DND-41 (cell line): ENCODE results near the gene PGBD2.

Source experiments
- ATAC-seq: fragments of 200-7000 bp; cut with Tn5 transposase; 3 replicates; pipeline ENCODE4 v1.9.1; 2021; ENCODE audit warnings: low read depth; ENCODE audit not compliant: insufficient read depth
- DNase-seq: peaks from one replicate; pipeline ENCODE4 v3.0.0-alpha.2; 2020
- H2AFZ ChIP-seq: 2 replicates; pipeline ENCODE4 v1.6.0; 2012; ENCODE audit warnings: low read depth, low read length
- H3K27ac ChIP-seq: 2 replicates; pipeline ENCODE4 v1.5.1; 2012; ENCODE audit warnings: low read length, inconsistent platforms
- H3K27me3 ChIP-seq: fragments of 200-600 bp; sonication (generic); 2 replicates; pipeline ENCODE4 v1.6.0; 2012; ENCODE audit warnings: low read length, mild to moderate bottlenecking, inconsistent platforms; ENCODE audit not compliant: insufficient read depth, poor library complexity
- H3K36me3 ChIP-seq: 2 replicates; pipeline ENCODE4 v1.5.1; 2012; ENCODE audit warnings: low read length, inconsistent platforms; ENCODE audit not compliant: insufficient read depth
- H3K4me1 ChIP-seq: 2 replicates; pipeline ENCODE4 v1.5.1; 2012; ENCODE audit warnings: mild to moderate bottlenecking, low read length; ENCODE audit not compliant: insufficient read depth
- H3K4me2 ChIP-seq: 2 replicates; pipeline ENCODE4 v1.6.0; 2012; ENCODE audit warnings: mild to moderate bottlenecking, moderate library complexity, low read length, inconsistent platforms; ENCODE audit not compliant: insufficient read depth
- H3K4me3 ChIP-seq, 2 experiments: fragments of 200-600 bp in 1 of 2; shearing (Covaris generic) in 1 of 2; 2 replicates each; pipeline ENCODE4 v1.5.1; 2012 to 2016; ENCODE audit warnings: inconsistent platforms in 2 of 2, low read length in 2 of 2, mild to moderate bottlenecking in 2 of 2, low read depth in 1 of 2, moderate library complexity in 1 of 2
- H3K79me2 ChIP-seq: 2 replicates; pipeline ENCODE4 v1.6.0; 2012; ENCODE audit warnings: low read length, inconsistent platforms; ENCODE audit not compliant: insufficient read depth
- H3K9ac ChIP-seq: 2 replicates; pipeline ENCODE4 v1.6.0; 2012; ENCODE audit warnings: low read depth, mild to moderate bottlenecking, inconsistent platforms, low read length, moderate library complexity
- H3K9me3 ChIP-seq: 2 replicates; pipeline ENCODE4 v1.5.1; 2012; ENCODE audit warnings: low read length, moderate library complexity, mild to moderate bottlenecking, inconsistent platforms; ENCODE audit not compliant: insufficient read depth, severe bottlenecking
- H4K20me1 ChIP-seq: 2 replicates; pipeline ENCODE4 v1.6.0; 2012; ENCODE audit warnings: low read length; ENCODE audit not compliant: insufficient read depth
- EZH2 ChIP-seq: IDR thresholded peaks from 3 replicates; pipeline ENCODE4 v1.6.1; 2012; ENCODE audit warnings: borderline replicate concordance, low read depth, mild to moderate bottlenecking, moderate library complexity, low read length, inconsistent platforms; ENCODE audit not compliant: severe bottlenecking
- TF ChIP-seq, protein P1 (sequence below): IDR thresholded peaks from 2 replicates; pipeline ENCODE4 v1.5.1; 2012; ENCODE audit warnings: borderline replicate concordance, low read length, moderate library complexity, mild to moderate bottlenecking; ENCODE audit not compliant: poor library complexity, severe bottlenecking; ENCODE audit errors: extremely low read depth

PGBD2 gene

GRCh38 chr1:248904437-248905216, 1.4 kb upstream of the PGBD2 start:
- no peak for DNase-seq
- H3K9ac ChIP-seq: no peak overlapping the region
- TF ChIP-seq, protein P1, sequence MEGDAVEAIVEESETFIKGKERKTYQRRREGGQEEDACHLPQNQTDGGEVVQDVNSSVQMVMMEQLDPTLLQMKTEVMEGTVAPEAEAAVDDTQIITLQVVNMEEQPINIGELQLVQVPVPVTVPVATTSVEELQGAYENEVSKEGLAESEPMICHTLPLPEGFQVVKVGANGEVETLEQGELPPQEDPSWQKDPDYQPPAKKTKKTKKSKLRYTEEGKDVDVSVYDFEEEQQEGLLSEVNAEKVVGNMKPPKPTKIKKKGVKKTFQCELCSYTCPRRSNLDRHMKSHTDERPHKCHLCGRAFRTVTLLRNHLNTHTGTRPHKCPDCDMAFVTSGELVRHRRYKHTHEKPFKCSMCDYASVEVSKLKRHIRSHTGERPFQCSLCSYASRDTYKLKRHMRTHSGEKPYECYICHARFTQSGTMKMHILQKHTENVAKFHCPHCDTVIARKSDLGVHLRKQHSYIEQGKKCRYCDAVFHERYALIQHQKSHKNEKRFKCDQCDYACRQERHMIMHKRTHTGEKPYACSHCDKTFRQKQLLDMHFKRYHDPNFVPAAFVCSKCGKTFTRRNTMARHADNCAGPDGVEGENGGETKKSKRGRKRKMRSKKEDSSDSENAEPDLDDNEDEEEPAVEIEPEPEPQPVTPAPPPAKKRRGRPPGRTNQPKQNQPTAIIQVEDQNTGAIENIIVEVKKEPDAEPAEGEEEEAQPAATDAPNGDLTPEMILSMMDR: no peak
- TF ChIP-seq EZH2: no peak
- peaks cover 20% of the 10 kb centered on the region for H3K79me2 ChIP-seq
- H3K9me3 ChIP-seq: no peaks in the 10 kb centered on the region
- peaks cover 24% of the 10 kb centered on the region for H3K4me1 ChIP-seq
- no peak overlapping the region for H3K4me2 ChIP-seq
- H3K36me3 ChIP-seq: no peaks in the 10 kb centered on the region
- H3K4me3 ChIP-seq: no peak overlapping the region
- H2AFZ ChIP-seq: no peak overlapping the region
- no peak for ATAC-seq
- H3K27me3 ChIP-seq: peaks cover 7% of the 10 kb centered on the region
- no peak overlapping the region for H3K27ac ChIP-seq
- no peaks in the 10 kb centered on the region for H4K20me1 ChIP-seq

- DNase-seq (no peak), ATAC-seq (no peak)
- H2AFZ ChIP-seq: peak overlapping the region; percentile 78
- H3K27ac ChIP-seq: peak overlapping the region; percentile 75
- no peaks in the 10 kb centered on the region for H4K20me1 ChIP-seq
- no peaks in the 10 kb centered on the region for H3K36me3 ChIP-seq
- peaks cover 20% of the 10 kb centered on the region for H3K79me2 ChIP-seq
- peak overlapping the region; percentile 66 for H3K9ac ChIP-seq
- TF ChIP-seq, protein P1: no peak
- no peak for TF ChIP-seq EZH2
- H3K4me1 ChIP-seq: peaks cover 24% of the 10 kb centered on the region
- peaks cover 7% of the 10 kb centered on the region for H3K27me3 ChIP-seq
- peak overlapping the region; percentile 3 to 59; a peak in 3 of 4 replicates for H3K4me3 ChIP-seq
- peak overlapping the region; percentile 68 for H3K4me2 ChIP-seq
- H3K9me3 ChIP-seq: no peaks in the 10 kb centered on the region
Observed at GRCh38 chr1:248905662-248906008, 400 bp upstream of the PGBD2 start.

DNA sequence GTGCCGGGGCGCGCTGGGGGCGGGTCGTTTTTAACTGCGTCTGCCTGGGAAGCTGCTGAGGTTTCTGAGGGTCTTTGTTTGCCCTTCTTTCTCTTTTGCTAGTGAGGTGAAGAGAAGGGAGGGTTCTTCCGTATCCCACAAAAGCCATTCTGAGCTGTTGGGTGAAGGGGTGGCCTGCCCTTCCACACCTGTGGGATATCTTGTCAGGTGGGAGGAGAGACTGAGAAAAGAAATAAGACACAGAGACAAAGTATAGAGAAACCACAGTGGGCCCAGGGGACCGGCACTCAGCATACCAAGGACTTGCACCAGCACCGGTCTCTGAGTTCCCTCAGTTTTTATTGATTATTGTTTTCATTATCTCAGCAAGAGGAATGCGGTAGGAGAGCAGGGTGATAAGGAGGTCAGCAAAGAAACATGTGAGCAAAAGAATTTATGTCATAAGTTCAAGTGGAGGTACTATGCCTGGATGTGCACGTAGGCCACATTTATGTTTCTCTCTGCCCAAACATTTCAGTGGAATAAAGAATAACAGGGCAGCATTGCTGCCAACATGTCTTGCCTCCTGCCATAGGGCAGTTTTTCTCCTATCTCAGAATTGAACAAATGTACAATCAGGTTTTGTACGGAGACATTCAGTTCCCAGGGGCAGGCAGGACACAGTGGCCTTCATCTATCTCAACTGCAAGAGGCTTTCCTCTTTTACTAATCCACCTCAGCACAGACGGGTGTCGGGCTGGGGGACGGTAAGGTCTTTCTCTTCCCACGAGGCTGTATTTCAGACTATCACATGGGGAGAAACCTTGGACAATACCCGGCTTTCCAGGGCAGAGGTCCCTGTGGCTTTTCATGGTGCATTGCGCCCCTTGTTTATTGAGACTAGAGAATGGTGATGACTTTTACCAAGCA, 972 bp downstream of the PGBD2 start:
- TF ChIP-seq, protein P1: no peak
- no peak for TF ChIP-seq EZH2
- peak overlapping the region; percentile 74 for H2AFZ ChIP-seq

More for the DNA sequence above, 972 bp downstream of the PGBD2 start:
- DNase-seq (no peak), ATAC-seq (peak; percentile 89)
- peaks cover 7% of the 10 kb centered on the region for H3K27me3 ChIP-seq
- peaks cover 24% of the 10 kb centered on the region for H3K4me1 ChIP-seq
- H3K36me3 ChIP-seq: no peaks in the 10 kb centered on the region
- no peaks in the 10 kb centered on the region for H4K20me1 ChIP-seq
- peak overlapping the region; percentile 87 for H3K27ac ChIP-seq
- H3K79me2 ChIP-seq: peaks cover 20% of the 10 kb centered on the region
- no peaks in the 10 kb centered on the region for H3K9me3 ChIP-seq
- H3K9ac ChIP-seq: peak overlapping the region; percentile 72
- peak overlapping the region; percentile 37 to 67 for H3K4me3 ChIP-seq
- H3K4me2 ChIP-seq: peak overlapping the region; percentile 67
